Endothelial cell of umbilical vein (primary cell): Measurements from ENCODE around the gene TNFRSF19. TPM values are rescaled to one million over a fixed set of nuclear protein-coding genes. Genes with fewer than 3 reads are reported as not detected.
A peak's percentile ranks its signal among the peaks of the same experiment; 100 is the strongest.

Experiments used
- BruUV-seq: library from RNA; stranded (reverse); fragments of 400-500 nt; replicated peaks from 2 replicates; lab custom pipeline; 2021; lab: Mats Ljungman, UMichigan
- CTCF ChIA-PET: fragments of 300-600, 350-600 bp; sonication (Branson Sonifier 250); formaldehyde crosslinking; loops from one replicate; lab custom pipeline; 2021; ENCODE audit warnings: antibody characterized with exemption, inconsistent platforms; lab: Charles Lee
- POLR2A ChIA-PET: fragments of 300-600, 350-600 bp; sonication (Branson Sonifier 250); formaldehyde crosslinking; loops from one replicate; lab custom pipeline; 2021; ENCODE audit warnings: antibody characterized with exemption, inconsistent platforms; lab: Charles Lee
- DNase-seq: peaks from one replicate; pipeline ENCODE4 v3.0.0-alpha.2; 2011; ENCODE audit warnings: low read depth, low spot score
- FAIRE-seq: peaks from 2 replicates; lab custom pipeline; 2011; peaks lifted over from hg19 to GRCh38; lab: Jason Lieb, UNC
- H2AFZ ChIP-seq: 2 replicates; pipeline ENCODE4 v1.6.0; 2012; ENCODE audit warnings: low read depth, low read length, control low read depth, inconsistent platforms
- H3K27ac ChIP-seq: 2 replicates; pipeline ENCODE4 v1.5.1; 2011; ENCODE audit warnings: low read depth, mild to moderate bottlenecking, control low read depth, low read length, moderate library complexity; ENCODE audit not compliant: insufficient read depth
- H3K27me3 ChIP-seq, 2 experiments: 2 replicates each; pipeline versions ENCODE4 v1.6.0 to v1.6.1; 2011; ENCODE audit warnings: low read length in 2 of 2, mixed read lengths in 1 of 2; ENCODE audit not compliant: control insufficient read depth in 2 of 2, insufficient read depth in 2 of 2
- H3K36me3 ChIP-seq, 2 experiments: 2 replicates in 1 of 2; 3 replicates in 1 of 2; pipeline ENCODE4 v1.5.1; 2011; ENCODE audit warnings: low read length in 2 of 2, mild to moderate bottlenecking in 1 of 2, moderate library complexity in 1 of 2; ENCODE audit not compliant: control insufficient read depth in 2 of 2, insufficient read depth in 2 of 2; ENCODE audit errors: extremely low read depth in 1 of 2
- H3K4me1 ChIP-seq: 3 replicates; pipeline ENCODE4 v1.5.1; 2011; ENCODE audit warnings: mild to moderate bottlenecking, low read length; ENCODE audit not compliant: control insufficient read depth, insufficient read depth; ENCODE audit errors: extremely low read depth
- H3K4me2 ChIP-seq: 2 replicates; pipeline ENCODE4 v1.6.1; 2011; ENCODE audit warnings: low read length, control low read depth, mixed read lengths; ENCODE audit not compliant: insufficient read depth
- H3K4me3 ChIP-seq, 3 experiments: fragments of 200-600 bp in 1 of 3; sonication (generic), shearing (Covaris generic) in 1 of 3; replicated peaks in 1 of 3; 2 replicates each; pipeline ENCODE4 v1.5.1; 2011 to 2016; ENCODE audit warnings: control low read depth in 3 of 3, low read length in 3 of 3, mild to moderate bottlenecking in 2 of 3, inconsistent platforms in 1 of 3, low read depth in 1 of 3, moderate library complexity in 1 of 3; ENCODE audit not compliant: insufficient read depth in 1 of 3
- H3K79me2 ChIP-seq: 2 replicates; pipeline ENCODE4 v1.6.0; 2012; ENCODE audit warnings: low read length, inconsistent platforms; ENCODE audit not compliant: control insufficient read depth, insufficient read depth
- H3K9ac ChIP-seq: replicated peaks from 2 replicates; pipeline ENCODE3; 2011; ENCODE audit warnings: low read length, control low read depth; ENCODE audit not compliant: insufficient read depth; ENCODE audit errors: extremely low read depth
- H3K9me1 ChIP-seq: replicated peaks from 3 replicates; pipeline ENCODE4 v1.6.0; 2011; ENCODE audit warnings: mild to moderate bottlenecking, low read length; ENCODE audit not compliant: control insufficient read depth, insufficient read depth; ENCODE audit errors: extremely low read depth
- H3K9me3 ChIP-seq: replicated peaks from 2 replicates; pipeline ENCODE4 v1.5.1; 2012; ENCODE audit warnings: low read length, inconsistent platforms; ENCODE audit not compliant: control insufficient read depth, insufficient read depth
- H4K20me1 ChIP-seq: replicated peaks from 2 replicates; pipeline ENCODE3; 2011; ENCODE audit warnings: mild to moderate bottlenecking, low read length; ENCODE audit not compliant: control insufficient read depth, insufficient read depth; ENCODE audit errors: extremely low read depth
- CTCF ChIP-seq, 2 donors: IDR thresholded peaks; 1 replicate in 1 of 2; 2 replicates in 1 of 2; pipeline ENCODE4 v1.5.1; 2011; ENCODE audit warnings: low read length in 2 of 2, mild to moderate bottlenecking in 2 of 2, moderate library complexity in 2 of 2, control low read depth in 1 of 2, inconsistent platforms in 1 of 2, low read depth in 1 of 2; ENCODE audit not compliant: insufficient read depth in 1 of 2; ENCODE audit errors: extremely low read depth in 1 of 2
- POLR2A ChIP-seq: IDR thresholded peaks from 2 replicates; pipeline ENCODE4 v1.6.1; 2012; ENCODE audit warnings: low read depth, mild to moderate bottlenecking, control low read depth, low read length
- dilution Hi-C: fragments of 300-500 bp; cut with MboI; formaldehyde crosslinking; loops from one replicate; pipeline ENCODE4 v1.15.0; 2019; ENCODE audit warnings: low sequenced_read_pairs; ENCODE audit not compliant: extremely low pct_ligation_motif_present
- intact Hi-C: fragments of 100-400 bp; cut with micrococcal nuclease; formaldehyde crosslinking; loops from one replicate; pipeline ENCODE4 v1.10.0; 2022
- polyA plus RNA-seq, 4 experiments: library from polyadenylated mRNA; depleted of rRNA in 3 of 4; stranded (reverse) in 3 of 4; unstranded in 1 of 4; fragments of >200 nt; gene quantifications; 2 replicates each; pipeline versions ENCODE4 v1.2.1 to v1.2.3, GENCODE V29; 2011 to 2012; ENCODE audit warnings: missing spikeins in 1 of 4
- total RNA-seq: library from RNA; stranded (reverse); gene quantifications from 2 replicates; pipeline ENCODE4 v1.2.3, GENCODE V29; 2021

TNFRSF19 gene
- total and polyA plus RNA-seq, 2 donors (not counting 3 experiments of a cell fraction or from before 2014, with no cell fraction given) = 0.23 to 0.29 TPM

- no TSS peak for BruUV-seq
- H3K4me1 ChIP-seq = peaks cover 13% of the 10 kb centered on the region
- DNase-seq (peak; percentile 4), FAIRE-seq (peak; percentile 77)
- peaks cover 26 to 36% of the 10 kb centered on the region in 2 experiments for H3K27me3 ChIP-seq
- H4K20me1 ChIP-seq = peaks cover 3% of the 10 kb centered on the region
- no peaks in the 10 kb centered on the region for H3K36me3 ChIP-seq
- peak overlapping the region; percentile 8 for H3K9ac ChIP-seq
- no peaks in the 10 kb centered on the region for H3K9me1 ChIP-seq
- POLR2A ChIA-PET = no interaction called here
- intact Hi-C loops = loop anchor here (1.0 to 5.0 kb wide), 5 partner anchors 112 to 309 kb away; partner anchors contain the start of gene MIPEP
- no peak overlapping the region for H3K27ac ChIP-seq
- peak overlapping the region; percentile 76 for H3K4me2 ChIP-seq
- peak overlapping the region; percentile 16 to 64 (median 53) for H3K4me3 ChIP-seq
- TF ChIP-seq CTCF (IDR thresholded peaks at IDR 0.05; ENCODE audit: extremely low read depth in 1 of 2, insufficient read depth in 1 of 2, low read depth in 1 of 2, low read length in 2 of 2) (peak; percentile 64 to 76), POLR2A (no peak)
- H3K9me3 ChIP-seq = no peaks in the 10 kb centered on the region
- CTCF ChIA-PET = interaction anchor here (0.9 to 2.6 kb wide), 9 partner anchors 30 to 294 kb away, joined by 3 to 17 read pairs (median 5); no protein-coding TSS in a partner anchor
- H2AFZ ChIP-seq = peak overlapping the region; percentile 95
- dilution Hi-C loops = no loop called here
- H3K79me2 ChIP-seq = no peaks in the 10 kb centered on the region
These were observed 8.3 kb downstream of the TNFRSF19 start for GRCh38 chr13:23578411-23579071.
